Measurements from ENCODE around the gene BRF1. TPM values are rescaled to one million over a fixed set of nuclear protein-coding genes. Genes with fewer than 3 reads are reported as not detected.

The BRF1 gene
- polyA plus RNA-seq, 3 donors = 16.8 to 20.4 (median 17.8) TPM

DNA sequence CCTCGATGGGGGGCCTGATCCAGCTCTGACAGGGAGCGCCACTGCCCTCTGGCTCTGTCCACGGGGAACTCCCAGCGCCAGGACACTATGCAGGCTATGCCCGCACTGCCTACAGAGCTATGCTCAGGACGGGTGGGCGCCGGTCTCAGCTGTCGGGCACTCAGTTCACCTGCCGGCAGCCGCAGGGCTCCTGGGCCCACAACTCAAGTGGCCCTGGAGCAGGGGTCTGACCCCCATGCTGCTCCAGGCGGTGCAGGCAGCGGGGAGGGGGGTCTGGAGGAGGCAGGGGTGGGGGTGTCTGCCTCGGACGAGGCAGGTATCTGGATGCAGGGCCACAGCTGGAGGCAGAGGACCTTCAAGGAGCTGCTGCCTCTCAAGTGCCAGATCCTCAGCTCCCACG lies 91.2 kb downstream of the BRF1 start:
- H3K27ac ChIP-seq (ENCODE audit: low read depth, low read length) = no peak overlapping the region
- 94 to 98% (median 95%) methylated on average over 16 of the region's 16 CpGs for whole genome bisulfite sequencing, 3 donors

DNA sequence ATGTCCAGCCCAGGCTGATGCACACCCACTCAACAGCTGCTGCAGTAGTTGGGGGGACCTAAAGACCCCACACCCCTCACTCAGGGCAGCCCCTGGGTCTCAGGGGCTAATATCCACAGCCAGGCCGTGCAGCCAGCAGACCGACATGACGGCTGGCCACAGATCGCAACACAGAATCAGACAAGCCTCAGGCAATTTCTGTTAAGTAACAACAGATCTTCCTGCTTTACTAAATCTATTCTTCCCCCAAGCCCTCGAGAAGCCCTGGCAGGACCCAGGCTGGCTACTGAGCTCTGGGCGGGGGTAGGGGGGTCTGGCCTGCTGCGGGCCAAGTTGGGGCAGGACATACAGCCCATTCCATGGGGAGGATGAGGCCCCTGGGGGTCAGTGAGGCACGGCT lies 91.7 kb downstream of the BRF1 start:
- H3K27ac ChIP-seq (ENCODE audit: low read depth, low read length) = no peak overlapping the region
- 88 to 95% (median 93%) methylated on average over 8 of the region's 8 CpGs for WGBS, 3 donors

DNA sequence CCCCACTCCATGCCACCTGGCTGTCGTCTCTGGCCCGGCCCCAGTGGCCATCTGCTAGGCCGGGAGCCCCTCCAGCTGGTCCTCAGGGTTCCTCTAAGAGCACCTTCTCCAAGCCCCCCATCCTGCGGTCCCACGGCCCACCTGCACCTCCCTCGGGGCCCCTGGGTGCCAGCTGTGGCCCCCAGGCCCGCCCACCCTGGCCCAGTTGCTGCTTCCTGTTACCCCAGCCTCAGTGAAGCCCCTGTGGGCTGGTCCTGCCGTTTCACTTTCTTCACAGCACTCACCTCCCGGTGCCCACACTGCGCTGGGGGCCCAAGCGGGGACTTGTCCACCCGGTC lies 92.1 kb downstream of the BRF1 start:
- 89 to 91% (median 90%) methylated on average over 12 of the region's 12 CpGs for WGBS, 3 donors
- H3K27ac ChIP-seq (ENCODE audit: low read depth, low read length) = no peak overlapping the region

DNA sequence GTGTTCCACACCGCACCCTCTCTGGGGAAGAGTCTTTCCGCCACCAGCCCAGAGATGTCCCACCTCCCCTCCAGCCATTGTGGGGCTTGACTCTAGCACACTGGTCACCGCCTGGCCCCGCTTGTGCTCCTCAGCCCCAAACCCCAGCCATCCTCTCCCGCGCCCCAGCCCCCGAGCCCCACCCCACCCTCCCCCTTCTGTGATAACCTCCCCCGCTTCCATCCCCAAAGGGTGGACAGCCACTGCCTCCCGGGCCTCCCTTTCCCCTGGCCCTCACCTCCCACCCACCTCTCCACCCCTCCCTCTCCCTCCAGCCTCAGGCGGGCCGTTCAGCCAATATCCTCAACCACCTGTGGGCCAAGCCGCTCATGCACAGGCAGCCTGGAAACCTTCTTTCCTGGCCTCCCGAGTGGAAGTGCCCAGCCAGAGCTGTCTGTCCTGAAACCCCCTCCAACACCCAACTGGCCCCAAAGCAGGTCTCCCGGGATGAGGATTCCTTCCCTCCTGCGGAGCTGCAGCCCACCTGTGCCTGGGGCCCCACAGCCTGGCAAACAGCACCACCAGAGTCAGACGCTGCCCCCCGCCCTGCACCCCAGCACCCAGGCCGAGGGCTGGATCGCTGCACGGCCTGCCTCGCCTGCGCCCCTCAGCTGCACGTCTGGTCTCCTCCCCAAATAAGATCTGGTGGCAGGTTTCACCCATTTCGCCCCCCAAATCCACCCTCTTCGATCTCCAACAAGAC lies 92.6 kb downstream of the BRF1 start:
- no peak overlapping the region for H3K27ac ChIP-seq (ENCODE audit: low read depth, low read length)
- WGBS, 3 donors = 88 to 94% (median 92%) methylated on average over 19 to 25 of the region's 25 CpGs

DNA sequence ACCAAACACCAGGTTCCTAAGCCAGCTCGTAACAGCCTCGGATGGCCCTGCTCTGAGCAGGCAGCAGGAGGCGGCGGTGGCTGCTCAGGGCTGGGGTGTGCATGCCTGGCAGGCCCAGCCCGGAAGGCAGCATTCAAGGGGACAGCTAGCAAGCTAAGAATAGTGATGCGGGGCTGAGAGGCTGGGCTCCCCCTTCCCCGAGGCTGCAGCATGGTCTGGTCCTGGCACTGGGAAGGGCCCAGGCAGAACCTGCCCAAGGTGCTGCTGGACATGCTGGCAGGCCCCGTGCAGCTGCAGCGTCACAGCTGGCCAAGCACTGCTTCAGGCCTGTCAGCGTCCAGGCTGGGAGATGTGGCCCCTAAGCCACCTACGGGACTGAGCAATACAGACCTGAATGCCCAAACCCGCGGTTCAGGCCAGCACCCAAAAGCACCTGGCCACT lies 93.3 kb downstream of the BRF1 start:
- 75 to 81% (median 81%) methylated on average over 13 of the region's 13 CpGs for WGBS, 3 donors
- no peak overlapping the region for H3K27ac ChIP-seq (ENCODE audit: low read depth, low read length)

DNA sequence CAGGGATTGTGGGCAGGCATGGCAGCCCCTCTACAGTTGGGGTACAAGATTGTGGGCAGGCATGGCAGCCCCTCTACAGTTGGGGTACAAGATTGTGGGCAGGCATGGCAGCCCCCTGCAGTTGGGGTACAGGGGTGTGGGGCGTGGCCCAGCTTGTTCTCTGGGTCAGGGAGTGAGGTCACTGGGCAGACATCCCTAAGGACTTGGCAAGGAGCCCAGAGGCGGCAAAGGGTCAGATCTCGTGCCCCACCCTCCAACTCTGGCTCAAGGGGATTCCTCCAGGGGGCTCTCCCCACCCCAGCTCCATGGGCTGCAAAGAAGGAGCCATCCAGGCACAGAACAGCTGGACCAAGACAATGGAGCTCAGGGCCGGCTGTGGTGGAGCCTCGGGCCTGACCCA lies 93.9 kb downstream of the BRF1 start:
- no peak overlapping the region for H3K27ac ChIP-seq (ENCODE audit: low read depth, low read length)
- WGBS, 3 donors = 44 to 50% (median 46%) methylated on average over 5 of the region's 5 CpGs

DNA sequence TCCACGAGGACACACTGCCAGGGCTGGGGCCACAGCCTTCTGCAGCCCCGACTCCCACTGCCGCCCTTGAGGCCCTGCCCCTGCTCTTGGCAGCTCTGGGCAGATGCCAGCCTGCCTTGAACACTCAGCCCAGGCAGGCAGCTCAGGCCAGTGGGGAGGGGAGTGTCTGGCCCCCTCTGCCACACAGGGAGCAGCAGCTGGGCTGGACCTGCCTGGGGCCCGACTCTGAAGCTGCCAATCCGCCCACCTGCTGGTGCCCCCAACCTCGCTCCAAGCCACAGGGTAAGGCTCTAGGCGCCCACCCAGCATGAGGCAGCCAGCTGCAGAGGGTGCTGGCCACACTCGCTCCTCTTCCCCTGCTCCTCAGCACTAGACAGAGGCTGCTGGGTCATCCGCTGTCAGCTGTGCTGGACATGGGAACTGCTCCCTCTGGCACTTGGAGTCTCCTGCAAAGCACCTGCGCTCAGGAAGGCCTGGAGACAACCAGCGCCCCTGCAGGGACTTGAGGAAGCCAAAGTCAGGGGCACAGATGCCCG lies 95.1 kb downstream of the BRF1 start:
- 30 to 45% (median 41%) methylated on average over 12 of the region's 12 CpGs for WGBS, 3 donors
- H3K27ac ChIP-seq (ENCODE audit: low read depth, low read length) = no peak overlapping the region

DNA sequence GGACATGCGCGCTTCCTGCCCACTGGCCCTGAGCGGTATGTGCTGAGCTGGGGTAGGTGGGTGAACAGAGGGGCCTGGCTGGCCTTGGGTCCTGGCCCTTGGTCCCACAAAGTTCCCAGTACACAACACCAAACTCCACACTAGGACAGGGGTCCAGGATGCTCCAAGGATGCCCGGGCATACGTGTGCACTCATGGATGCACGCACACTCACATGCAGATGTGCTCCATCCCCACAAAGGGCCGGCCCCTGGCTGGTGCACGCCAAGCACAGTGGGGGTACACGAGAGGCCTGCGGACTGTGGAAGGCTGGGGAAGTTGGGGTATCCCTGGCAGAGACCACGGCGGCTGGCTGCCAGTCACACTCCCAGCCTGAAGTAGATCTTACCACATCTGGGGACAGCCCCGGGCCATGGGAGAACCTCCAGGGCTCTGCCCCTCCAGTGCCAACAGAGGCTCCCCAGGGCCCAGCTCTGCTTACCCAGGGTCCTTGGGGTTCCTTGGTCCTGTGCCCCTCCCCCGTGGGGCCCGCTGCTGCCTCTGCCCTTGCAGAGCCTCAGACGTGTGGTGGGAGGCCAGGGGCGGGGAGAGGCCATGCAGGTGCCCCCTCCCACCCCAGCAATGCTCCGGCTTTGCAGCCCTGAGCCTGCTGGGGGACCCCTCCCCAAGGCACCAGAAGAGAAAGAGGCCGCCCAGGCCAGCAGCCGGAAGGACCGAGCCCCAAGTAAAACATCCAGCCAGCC lies 95.7 kb downstream of the BRF1 start:
- H3K27ac ChIP-seq (ENCODE audit: low read depth, low read length) = no peak overlapping the region
- 39 to 47% (median 47%) methylated on average over 19 to 21 of the region's 21 CpGs for WGBS, 3 donors

DNA sequence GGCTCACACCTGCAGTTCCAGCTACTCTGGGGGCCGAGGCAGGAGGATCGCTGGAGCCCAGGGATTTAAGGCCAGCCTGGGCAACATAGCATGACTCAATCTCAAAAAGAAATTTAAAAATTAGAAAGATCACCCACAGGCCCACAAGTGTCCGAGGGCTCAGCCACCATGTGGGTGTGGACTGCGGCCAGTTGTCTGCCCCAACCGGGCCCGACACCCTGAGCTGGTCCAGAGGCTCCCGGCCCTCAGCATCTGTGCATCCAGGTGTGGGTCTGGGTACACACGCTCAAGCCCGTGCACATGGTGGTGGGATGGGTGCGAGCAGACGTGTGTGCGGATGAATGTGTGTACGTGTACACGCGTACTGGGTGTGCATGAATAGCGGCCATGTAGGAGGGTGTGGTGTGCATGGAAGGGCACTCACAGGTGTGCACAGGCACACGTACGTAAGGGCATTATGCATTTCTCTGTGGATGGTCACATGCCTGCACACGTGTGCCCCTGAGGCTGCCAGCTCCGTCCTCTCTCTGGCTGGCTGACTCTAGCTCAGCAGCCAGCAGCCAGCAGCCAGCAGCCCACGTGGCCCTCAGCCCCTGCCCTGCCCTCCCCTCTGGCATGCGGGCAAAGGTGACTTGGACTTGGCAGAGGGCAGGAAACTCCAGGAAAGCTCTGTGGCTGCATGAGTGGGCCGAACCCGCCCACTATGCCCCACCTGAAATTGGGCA lies 96.4 kb downstream of the BRF1 start:
- H3K27ac ChIP-seq (ENCODE audit: low read depth, low read length) = no peak overlapping the region
- WGBS, 3 donors = 34 to 55% (median 54%) methylated on average over 22 to 24 of the region's 24 CpGs

DNA sequence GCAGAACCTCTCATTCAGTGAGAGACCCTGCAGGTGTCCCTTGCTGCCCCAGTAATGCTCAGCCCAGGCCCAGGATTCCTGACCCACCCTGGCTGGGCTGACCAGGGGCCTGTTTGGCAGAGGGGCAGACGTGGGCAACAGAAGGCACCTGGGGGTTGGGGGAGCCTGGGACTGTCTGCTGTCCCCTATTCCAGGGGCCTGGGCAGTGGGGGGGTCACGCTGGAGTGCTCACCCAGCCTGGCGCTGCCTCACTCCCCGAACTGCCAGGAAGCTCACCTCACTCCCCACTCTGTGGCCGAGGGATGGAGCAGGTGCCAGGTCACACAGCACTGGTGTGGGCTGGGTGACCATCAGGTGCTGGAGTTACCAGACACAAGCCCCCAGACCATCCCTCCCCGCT lies 97.1 kb downstream of the BRF1 start:
- 58 to 78% (median 75%) methylated on average over 6 of the region's 6 CpGs for WGBS, 3 donors
- no peak overlapping the region for H3K27ac ChIP-seq (ENCODE audit: low read depth, low read length)

DNA sequence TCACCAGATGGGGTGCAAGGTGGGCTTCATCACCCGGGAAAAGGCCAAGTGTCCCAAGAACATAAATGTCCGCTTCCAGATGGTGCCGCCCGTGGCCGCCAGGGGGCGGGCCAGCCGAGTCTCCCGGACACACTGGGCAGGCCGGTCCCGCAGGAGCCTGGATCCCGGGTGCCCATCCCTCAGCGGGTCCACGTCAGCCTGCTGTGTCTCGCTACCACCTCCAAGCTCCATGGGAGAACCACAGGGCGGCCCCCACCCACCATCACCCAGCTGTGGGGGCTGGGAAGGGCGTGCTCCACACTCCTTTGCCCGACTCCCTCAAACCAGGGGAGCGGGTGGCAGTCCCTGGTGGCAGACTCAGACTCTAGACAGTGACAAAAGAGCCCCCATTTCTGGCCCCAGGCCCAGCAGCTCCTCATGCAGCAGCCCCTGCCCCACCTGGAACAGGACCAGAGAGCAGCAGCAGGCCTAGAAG lies 97.7 kb downstream of the BRF1 start:
- 4 to 11% (median 8%) methylated on average over 18 of the region's 18 CpGs for WGBS, 3 donors
- no peak overlapping the region for H3K27ac ChIP-seq (ENCODE audit: low read depth, low read length)

DNA sequence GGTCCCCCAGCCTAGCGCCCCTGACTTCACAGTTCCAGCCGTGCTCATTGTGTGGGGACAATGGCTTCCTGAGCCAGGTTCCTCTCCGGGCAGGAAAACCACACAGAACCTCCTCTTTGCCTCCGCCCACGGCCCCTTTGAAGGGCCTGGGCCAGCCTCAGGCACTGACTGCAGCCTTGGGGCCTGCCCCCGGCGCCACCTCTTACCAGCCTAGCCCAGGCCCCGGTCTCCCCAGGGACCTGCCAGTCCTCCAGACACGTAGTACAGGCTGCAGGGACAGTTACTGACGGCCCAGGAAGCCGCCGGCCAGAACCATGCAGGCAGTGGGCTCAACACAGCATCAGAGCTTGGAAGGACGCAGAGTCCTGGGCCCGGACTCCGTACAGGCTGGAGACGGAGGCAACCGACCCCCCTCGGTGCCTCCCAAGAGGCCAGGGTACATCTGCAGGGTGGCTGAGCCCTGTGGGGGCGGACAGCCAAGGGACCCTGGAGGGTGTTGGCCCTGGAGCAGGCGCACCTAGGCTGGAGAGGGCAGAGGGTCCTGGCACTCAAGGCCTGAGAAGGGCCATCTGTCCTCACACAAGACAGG lies 98.8 kb downstream of the BRF1 start:
- WGBS, 3 donors = 32 to 60% (median 36%) methylated on average over 20 of the region's 20 CpGs
- no peak overlapping the region for H3K27ac ChIP-seq (ENCODE audit: low read depth, low read length)

DNA sequence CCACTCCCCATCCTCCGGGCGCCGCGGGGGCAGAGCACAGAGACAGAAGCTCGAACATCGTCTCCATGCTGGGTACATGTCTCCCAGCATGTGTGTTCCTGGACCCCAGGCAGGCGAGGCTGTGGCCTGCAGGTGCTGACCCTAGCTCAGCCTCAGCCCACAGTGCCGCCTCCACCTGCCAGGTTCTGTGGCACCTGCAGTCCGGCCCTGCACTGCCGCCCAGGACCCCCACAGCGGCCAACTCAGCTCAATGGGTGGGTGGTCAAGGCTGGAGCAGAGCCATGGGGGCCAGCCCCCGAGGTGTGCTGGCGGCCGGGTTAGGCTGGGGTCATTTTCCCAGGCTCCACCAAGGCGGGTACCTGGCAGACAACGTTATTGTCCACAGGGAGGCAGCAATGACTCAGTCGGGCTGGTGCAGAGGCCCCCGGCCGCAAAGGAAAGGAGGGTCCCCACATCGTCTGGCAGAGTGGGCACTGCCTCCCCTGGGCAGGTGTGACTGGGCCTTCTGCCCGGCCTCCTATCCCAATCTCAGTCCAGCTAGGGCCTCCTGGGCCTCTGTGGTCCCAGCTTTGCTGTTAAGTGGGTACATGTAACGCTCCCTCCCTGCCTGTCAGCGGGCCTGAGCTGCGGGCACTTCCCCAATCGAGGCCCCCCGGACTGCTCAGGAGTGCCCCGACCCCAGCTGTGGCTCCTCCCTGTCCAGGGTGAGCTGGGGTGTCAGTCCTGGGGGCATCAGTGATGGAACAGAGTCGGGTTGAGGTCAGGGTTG lies 99.5 kb downstream of the BRF1 start:
- WGBS, 3 donors = 41 to 55% (median 47%) methylated on average over 28 of the region's 28 CpGs
- no peak overlapping the region for H3K27ac ChIP-seq (ENCODE audit: low read depth, low read length)

DNA sequence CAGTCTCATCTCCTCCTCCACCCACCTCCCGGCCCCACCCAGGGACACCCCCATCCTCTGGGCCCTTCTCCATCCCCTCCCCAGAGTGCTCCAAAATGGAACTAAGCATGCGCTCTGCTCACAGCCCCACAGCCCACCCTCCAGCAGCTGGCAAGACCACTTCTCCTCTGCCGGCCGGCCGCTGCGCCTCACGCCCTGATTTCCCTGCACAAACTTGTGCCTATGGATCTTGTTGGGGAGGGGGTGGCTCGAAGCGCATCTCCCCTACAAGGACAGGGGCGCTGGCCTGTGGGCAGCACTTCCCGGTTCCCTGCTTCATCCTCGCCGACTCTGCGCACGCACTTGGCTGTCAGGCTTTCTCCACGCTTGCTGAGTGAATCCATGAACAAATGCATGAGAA lies 100.2 kb downstream of the BRF1 start:
- no peak overlapping the region for H3K27ac ChIP-seq (ENCODE audit: low read depth, low read length)
- WGBS, 3 donors = 61 to 79% (median 64%) methylated on average over 16 of the region's 16 CpGs

DNA sequence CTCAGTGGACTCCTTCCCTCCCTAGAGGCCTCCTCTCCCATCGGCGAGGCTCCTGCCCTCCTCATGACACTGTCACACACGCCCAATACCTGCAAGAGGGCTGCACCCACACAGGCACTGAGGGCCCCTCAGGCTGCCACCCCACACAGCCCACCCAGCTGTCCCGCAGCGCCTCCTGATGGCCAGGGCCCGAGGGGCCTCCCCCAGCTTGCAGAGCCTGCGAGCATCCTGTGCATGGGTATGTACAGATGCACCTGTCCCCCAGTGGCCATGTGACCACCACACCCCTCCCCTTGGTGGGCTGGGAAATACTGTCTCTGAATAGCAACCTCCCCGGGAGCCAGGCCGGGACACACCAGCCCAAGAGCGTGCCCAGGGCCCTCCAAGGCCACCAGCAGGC lies 100.7 kb downstream of the BRF1 start:
- no peak overlapping the region for H3K27ac ChIP-seq (ENCODE audit: low read depth, low read length)
- WGBS, 3 donors = 63 to 88% (median 79%) methylated on average over 10 of the region's 10 CpGs

DNA sequence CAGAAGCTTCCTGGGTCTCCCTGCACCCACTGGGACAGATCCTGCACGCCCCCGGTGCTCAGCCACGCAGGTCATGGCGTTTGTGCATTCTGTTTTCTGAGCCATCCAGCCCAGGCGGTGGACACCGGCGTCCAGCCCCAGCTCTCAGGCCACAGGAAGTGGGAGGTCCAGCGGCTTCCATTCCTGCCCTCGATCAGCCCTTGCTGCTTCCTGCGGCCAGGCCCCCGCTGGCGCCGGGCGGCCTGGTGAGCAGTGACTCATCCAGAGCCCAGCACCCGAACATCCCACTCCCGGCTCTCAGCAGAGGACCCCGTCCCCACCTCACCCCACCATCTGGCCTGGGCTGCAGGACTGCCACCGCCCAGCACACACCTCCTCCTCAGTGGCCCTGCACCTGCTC lies 101.7 kb downstream of the BRF1 start:
- 39 to 62% (median 47%) methylated on average over 17 to 18 of the region's 18 CpGs for WGBS, 3 donors
- H3K27ac ChIP-seq (ENCODE audit: low read depth, low read length) = no peak overlapping the region

DNA sequence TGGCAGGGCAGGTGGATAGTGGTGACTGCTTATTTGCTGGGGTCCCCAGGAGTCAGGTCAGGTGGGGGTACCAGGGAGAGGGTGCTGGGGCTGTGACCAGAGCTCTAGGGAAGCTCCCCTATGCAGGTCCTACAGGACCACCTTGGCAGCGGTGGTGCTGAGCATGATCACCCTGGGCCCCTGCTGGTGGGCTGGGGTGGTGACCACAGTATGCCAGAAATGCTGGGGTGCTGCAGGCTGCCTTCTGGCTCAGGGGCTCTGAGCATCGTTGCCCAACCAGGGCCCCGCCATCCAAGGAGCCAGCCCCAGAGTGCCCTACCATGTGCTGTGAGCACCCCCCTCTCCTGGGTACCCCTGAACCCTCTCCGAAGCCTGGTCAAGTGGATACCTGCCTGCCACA lies 102.2 kb downstream of the BRF1 start:
- whole genome bisulfite sequencing, 3 donors = 80 to 89% (median 87%) methylated on average over 4 of the region's 4 CpGs
- H3K27ac ChIP-seq (ENCODE audit: low read depth, low read length) = no peak overlapping the region

DNA sequence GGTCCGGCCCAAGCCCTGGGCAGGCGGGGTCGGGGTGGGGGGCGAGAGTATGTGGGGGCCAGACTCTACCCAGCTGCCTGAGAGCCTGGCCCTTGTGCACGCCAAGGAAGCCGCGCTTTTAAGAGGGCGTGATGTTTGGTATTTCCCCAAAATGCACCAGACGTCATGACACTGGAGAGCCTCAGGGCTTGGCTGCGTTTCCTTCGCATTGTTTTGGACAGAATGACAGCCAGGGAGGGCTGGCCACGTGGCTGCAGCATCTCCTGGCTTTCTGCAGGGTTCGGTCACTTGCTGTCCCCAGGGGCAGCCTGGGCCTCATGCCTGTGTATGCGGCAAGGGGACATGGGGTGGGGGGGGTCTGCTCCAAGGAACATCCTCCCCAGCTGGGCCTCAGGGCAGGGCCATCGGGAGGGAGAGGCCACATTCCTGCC lies 103.6 kb downstream of the BRF1 start:
- WGBS, 3 donors = 5 to 27% (median 6%) methylated on average over 15 of the region's 15 CpGs
- H3K27ac ChIP-seq (ENCODE audit: low read depth, low read length) = no peak overlapping the region

All from adipose tissue (tissue), 3 donors.